HFF-Myc (cell line): ENCODE measurements around the gene RPL39L.

Experiments
- DNase-seq: peaks from one replicate; pipeline ENCODE4 v3.0.0-alpha.2; 2011; ENCODE audit warnings: low read depth; ENCODE audit errors: extremely low read depth
- H3K4me3 ChIP-seq: replicated peaks from 2 replicates; pipeline ENCODE4 v1.5.1; 2011; ENCODE audit warnings: low read depth, mild to moderate bottlenecking, control low read depth, low read length
- TF ChIP-seq, protein P1 (sequence below): IDR thresholded peaks from 2 replicates; pipeline ENCODE4 v1.5.1; 2012; ENCODE audit warnings: mild to moderate bottlenecking, low read depth, low read length, control low read depth; ENCODE audit errors: missing control alignments

The RPL39L gene

DNA sequence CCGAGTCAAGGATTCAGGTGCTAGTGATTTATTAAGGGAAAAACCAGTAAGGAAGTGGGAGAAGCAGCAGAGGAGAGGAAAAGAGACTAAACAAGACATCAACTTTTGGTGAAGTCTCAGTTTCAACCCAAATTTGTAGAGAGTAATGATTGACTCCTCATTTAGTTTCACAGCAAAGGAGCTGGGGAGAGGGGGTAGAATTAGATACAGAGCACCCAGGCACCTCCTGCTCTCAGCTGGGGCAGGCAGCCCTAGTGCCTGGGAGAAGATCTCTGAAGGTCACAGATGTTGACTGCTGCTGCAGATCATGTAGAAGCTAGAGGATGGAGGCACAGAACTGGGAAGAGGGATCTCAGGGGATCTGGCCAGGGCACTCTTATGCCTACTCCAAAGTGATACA, 29.1 kb downstream of the RPL39L start:
- TF ChIP-seq, protein P1, sequence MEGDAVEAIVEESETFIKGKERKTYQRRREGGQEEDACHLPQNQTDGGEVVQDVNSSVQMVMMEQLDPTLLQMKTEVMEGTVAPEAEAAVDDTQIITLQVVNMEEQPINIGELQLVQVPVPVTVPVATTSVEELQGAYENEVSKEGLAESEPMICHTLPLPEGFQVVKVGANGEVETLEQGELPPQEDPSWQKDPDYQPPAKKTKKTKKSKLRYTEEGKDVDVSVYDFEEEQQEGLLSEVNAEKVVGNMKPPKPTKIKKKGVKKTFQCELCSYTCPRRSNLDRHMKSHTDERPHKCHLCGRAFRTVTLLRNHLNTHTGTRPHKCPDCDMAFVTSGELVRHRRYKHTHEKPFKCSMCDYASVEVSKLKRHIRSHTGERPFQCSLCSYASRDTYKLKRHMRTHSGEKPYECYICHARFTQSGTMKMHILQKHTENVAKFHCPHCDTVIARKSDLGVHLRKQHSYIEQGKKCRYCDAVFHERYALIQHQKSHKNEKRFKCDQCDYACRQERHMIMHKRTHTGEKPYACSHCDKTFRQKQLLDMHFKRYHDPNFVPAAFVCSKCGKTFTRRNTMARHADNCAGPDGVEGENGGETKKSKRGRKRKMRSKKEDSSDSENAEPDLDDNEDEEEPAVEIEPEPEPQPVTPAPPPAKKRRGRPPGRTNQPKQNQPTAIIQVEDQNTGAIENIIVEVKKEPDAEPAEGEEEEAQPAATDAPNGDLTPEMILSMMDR, result no peak
- no peak for DNase-seq
- no peak overlapping the region for H3K4me3 ChIP-seq

DNA sequence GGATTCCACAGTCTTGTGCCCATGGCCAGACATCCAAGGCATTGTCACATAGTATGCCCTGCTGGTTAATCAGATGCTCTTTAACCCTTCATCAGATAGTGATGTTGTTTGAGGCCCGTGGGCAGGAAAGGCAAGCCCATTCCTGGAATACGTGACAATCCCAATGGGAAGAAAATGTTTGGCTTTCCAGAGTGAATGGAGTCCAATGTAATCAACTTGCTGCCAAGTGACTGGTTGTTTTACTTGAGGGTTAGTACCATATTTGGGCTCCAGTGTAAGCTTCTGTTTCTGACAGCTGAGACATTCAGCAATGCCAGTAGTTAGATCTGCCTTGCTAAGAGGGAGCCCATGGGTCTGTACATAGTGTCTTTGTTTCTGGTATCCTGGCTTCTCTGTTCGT, 31.3 kb downstream of the RPL39L start:
- TF ChIP-seq, protein P1, result no peak
- no peak for DNase-seq
- no peak overlapping the region for H3K4me3 ChIP-seq

DNA sequence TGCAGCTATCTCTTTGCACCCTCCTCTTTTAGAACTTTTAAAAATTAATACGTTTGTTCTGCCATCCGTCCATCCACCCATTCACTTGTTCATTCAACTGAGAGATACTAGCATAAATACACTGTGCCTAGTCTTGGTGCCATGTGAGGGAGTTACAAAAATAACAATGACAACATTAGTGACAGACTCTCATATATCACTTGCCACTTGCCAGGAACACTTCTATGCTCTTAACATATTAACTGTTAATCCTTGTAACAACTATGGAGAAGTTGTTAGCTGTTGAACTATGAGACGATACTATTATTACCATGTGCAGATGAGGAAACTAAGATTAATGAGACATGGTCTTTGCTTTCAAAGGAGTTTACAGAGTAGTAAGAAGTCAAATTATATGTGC, 33.6 kb downstream of the RPL39L start:
- DNase-seq, result no peak
- no peak overlapping the region for H3K4me3 ChIP-seq
- TF ChIP-seq, protein P1, result no peak

DNA sequence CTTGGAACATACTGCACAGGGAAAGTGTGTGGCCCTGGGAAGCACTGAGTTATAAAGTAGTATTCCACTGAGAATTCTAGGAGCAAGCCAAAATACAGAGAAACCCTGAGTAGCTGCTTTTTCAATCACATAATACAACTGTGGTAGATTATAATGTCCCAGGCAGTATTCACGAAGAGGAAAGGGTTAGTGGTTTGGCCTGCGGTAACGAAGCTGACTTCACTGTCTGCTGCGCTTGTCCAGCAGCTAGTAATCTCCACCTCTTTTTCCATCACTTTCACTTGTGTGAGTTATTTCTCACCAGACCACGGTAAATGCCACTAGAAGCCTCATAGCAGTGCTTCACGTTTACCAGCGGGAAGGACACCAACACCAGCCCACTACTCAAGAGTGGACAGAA, 34.4 kb downstream of the RPL39L start:
- no peak overlapping the region for H3K4me3 ChIP-seq
- TF ChIP-seq, protein P1, result no peak
- DNase-seq, result no peak

DNA sequence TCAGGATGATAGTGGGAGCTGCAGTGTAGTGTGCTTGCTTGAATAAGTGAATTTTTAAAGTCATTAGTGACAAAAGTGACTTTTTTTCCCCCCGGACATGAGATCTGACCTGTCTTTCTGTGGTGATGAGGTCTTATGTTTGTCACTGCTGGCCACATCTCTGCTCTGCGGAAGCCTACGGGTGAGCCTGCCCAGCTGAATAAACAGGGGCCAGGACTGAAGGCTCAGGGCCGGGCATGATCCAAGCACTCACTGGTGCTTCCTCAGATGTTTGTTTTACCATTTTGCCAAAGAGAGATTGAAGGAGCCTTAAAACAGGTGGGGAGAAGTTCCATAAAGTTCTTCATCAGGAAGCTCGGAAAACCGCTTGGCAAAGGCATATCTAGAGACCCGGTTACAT, 35.0 kb downstream of the RPL39L start:
- H3K4me3 ChIP-seq, result no peak overlapping the region
- no peak for DNase-seq
- TF ChIP-seq, protein P1, result no peak

DNA sequence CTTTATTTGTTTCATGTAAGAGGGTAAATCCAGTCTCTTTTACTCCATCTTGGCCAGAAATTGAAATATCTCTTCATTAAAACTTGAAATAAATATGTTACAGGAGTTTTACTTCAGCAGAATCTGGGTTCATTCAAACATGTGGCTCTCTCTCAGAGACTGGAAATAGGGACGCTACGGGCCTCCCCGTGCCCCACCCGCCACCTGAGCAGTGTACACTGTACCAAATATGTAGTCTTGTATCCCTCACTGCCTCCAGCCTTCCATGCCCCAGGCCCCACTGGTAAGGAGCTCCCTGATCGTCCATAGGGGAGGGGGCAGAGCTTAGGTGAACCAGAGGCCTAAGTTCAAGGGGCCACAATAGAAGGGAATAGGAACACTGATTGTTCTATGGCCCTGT, 36.0 kb downstream of the RPL39L start:
- DNase-seq, result no peak
- no peak overlapping the region for H3K4me3 ChIP-seq
- TF ChIP-seq, protein P1, result no peak

DNA sequence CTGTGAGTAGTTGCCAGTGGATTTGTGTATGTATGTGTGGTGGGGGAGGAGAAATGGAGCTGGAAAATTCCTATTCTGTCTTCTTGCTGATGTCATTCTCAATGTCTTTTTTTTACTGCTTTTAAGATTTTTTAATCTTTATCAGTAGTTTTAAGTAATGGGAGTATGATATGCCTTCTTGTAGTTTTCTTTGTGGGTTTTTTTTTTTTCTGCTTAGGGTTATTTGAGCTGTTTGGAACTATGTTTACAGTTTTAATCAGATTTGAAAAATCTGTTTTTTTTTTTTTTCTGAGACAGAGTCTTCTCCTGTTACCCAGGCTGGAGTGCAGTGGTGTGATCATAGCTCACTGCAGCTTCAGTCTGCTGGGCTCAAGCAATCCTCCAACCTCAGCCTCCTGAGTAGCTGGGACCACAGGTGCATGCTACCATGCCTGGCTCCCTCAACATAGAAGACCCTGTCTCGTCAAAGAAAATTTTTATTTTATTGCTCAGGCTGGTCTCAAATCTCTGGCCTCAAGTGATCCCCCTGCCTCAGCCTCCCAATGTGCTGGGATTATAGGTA, 37.1 kb downstream of the RPL39L start:
- peak overlapping the region; percentile 16 for H3K4me3 ChIP-seq
- TF ChIP-seq, protein P1, result no peak
- no peak for DNase-seq
